PC-3 (cell line): ENCODE results near the gene HOMER3. TPM values are rescaled to one million over a fixed set of nuclear protein-coding genes. Genes with fewer than 3 reads are reported as not detected.

Source experiments
- ATAC-seq: fragments of 200-7000 bp; cut with Tn5 transposase; 2 replicates; pipeline ENCODE4 v1.9.1; 2020; ENCODE audit warnings: mild to moderate bottlenecking, moderate library complexity
- BruUV-seq: library from RNA; stranded (reverse); fragments of 400-500 nt; replicated peaks from 2 replicates; lab custom pipeline; 2021; lab: Mats Ljungman, UMichigan
- CTCF ChIA-PET: fragments of 300-600 bp; sonication (Branson Sonifier 250); formaldehyde crosslinking; loops from one replicate; lab custom pipeline; 2022; ENCODE audit warnings: antibody characterized with exemption; lab: Charles Lee
- POLR2A ChIA-PET: fragments of 300-600 bp; sonication (Branson Sonifier 250); formaldehyde crosslinking; loops from one replicate; lab custom pipeline; 2022; ENCODE audit warnings: antibody characterized with exemption; ENCODE audit not compliant: unreplicated experiment; lab: Charles Lee
- DNase-seq: peaks from one replicate; pipeline ENCODE4 v3.0.0-alpha.2; 2015
- H2AFZ ChIP-seq: fragments of 300-600 bp; sonication (generic); 2 replicates; pipeline ENCODE4 v1.6.0; 2016; ENCODE audit warnings: antibody characterized with exemption, low read length
- H3F3A ChIP-seq: fragments of 300-600 bp; sonication (generic); one replicate; pipeline ENCODE4 v1.6.0; 2017; ENCODE audit warnings: antibody characterized with exemption, low read length, control low read depth, mild to moderate bottlenecking; ENCODE audit not compliant: unreplicated experiment
- H3K27ac ChIP-seq: fragments of 300-600 bp; sonication (generic); 2 replicates; pipeline ENCODE4 v1.5.1; 2016; ENCODE audit warnings: mild to moderate bottlenecking, low read length
- H3K27me3 ChIP-seq: fragments of 300-600 bp; sonication (generic); 2 replicates; pipeline ENCODE4 v1.6.1; 2016; ENCODE audit warnings: low read length, mixed read lengths
- H3K36me3 ChIP-seq: fragments of 300-600 bp; sonication (generic); 2 replicates; pipeline ENCODE4 v1.6.1; 2016; ENCODE audit warnings: low read depth, mixed run types, low read length, mixed read lengths
- H3K4me1 ChIP-seq: fragments of 300-600 bp; sonication (generic); 2 replicates; pipeline ENCODE4 v1.5.1; 2016; ENCODE audit warnings: low read length; ENCODE audit not compliant: insufficient read depth
- H3K4me2 ChIP-seq: fragments of 300-600 bp; sonication (generic); 2 replicates; pipeline ENCODE4 v1.6.0; 2016; ENCODE audit warnings: low read length
- H3K4me3 ChIP-seq: fragments of 300-600 bp; sonication (generic); 2 replicates; pipeline ENCODE4 v1.5.1; 2016; ENCODE audit warnings: mild to moderate bottlenecking, low read length, mixed read lengths
- H3K79me2 ChIP-seq: fragments of 300-600 bp; sonication (generic); 2 replicates; pipeline ENCODE4 v1.6.1; 2017; ENCODE audit warnings: low read length, mixed read lengths
- H3K9ac ChIP-seq: fragments of 300-600 bp; sonication (generic); 2 replicates; pipeline ENCODE4 v1.6.0; 2016; ENCODE audit warnings: mild to moderate bottlenecking, low read length
- H3K9me2 ChIP-seq: fragments of 300-600 bp; sonication (generic); replicated peaks from 2 replicates; pipeline ENCODE4 v1.6.1; 2016; ENCODE audit warnings: mixed run types, low read length, mixed read lengths
- H3K9me3 ChIP-seq: fragments of 300-600 bp; sonication (generic); 2 replicates; pipeline ENCODE4 v1.6.1; 2016; ENCODE audit warnings: low read length, mixed read lengths
- H4K20me1 ChIP-seq: fragments of 300-600 bp; sonication (generic); 2 replicates; pipeline ENCODE4 v1.6.1; 2016; ENCODE audit warnings: low read length, mixed read lengths
- CTCF ChIP-seq: fragments of 300-600 bp; sonication (generic); conservative IDR thresholded peaks from 2 replicates; pipeline ENCODE4 v1.5.1; 2017; ENCODE audit warnings: antibody characterized with exemption, low read depth, mild to moderate bottlenecking, low read length
- EZH2 ChIP-seq: fragments of 300-600 bp; sonication (generic); IDR thresholded peaks from one replicate; pipeline ENCODE4 v1.6.1; 2017; ENCODE audit warnings: antibody characterized with exemption, mild to moderate bottlenecking, low read length; ENCODE audit not compliant: unreplicated experiment
- EZH2phosphoT487 ChIP-seq: fragments of 300-600 bp; sonication (generic); IDR thresholded peaks from 2 replicates; pipeline ENCODE4 v1.6.1; 2018; ENCODE audit warnings: mild to moderate bottlenecking, antibody characterized with exemption, low read length, borderline replicate concordance
- intact Hi-C: fragments of 100-400 bp; cut with micrococcal nuclease; formaldehyde crosslinking; loops from 2 replicates; pipeline ENCODE4 v1.9.0; 2023
- total RNA-seq: library from RNA; depleted of rRNA; stranded (reverse); fragments of >200 nt; gene quantifications from 2 replicates; pipeline ENCODE4 v1.2.3, GENCODE V29; 2014

HOMER3 gene
- total RNA-seq, 1 experiment from 2014 or later, result 118 TPM

GRCh38 chr19:18946918-18947317 lies 5.9 kb upstream of the HOMER3 start:
- POLR2A ChIA-PET, result no interaction called here
- CTCF ChIA-PET, result no interaction called here

GRCh38 chr19:18946335-18946734 lies 5.3 kb upstream of the HOMER3 start:
- Histone ChIP-seq H3K27me3 (no peaks in the 10 kb centered on the region), H4K20me1 (no peaks in the 10 kb centered on the region), H3K79me2 (no peaks in the 10 kb centered on the region), H3K27ac (no peak overlapping the region), H3K36me3 (no peaks in the 10 kb centered on the region), H2AFZ (no peak overlapping the region), H3K4me3 (no peak overlapping the region), H3K9me2 (no peaks in the 10 kb centered on the region), H3K9me3 (no peaks in the 10 kb centered on the region), H3K4me1 (peaks cover 3% of the 10 kb centered on the region), H3F3A (no peaks in the 10 kb centered on the region), H3K4me2 (no peak overlapping the region), H3K9ac (no peak overlapping the region)
- ChIA-PET POLR2A (no interaction called here), CTCF (no interaction called here)
- intact Hi-C loops, result no loop called here
- no TSS peak for BruUV-seq
- ATAC-seq (no peak), DNase-seq (peak; percentile 0)
- TF ChIP-seq EZH2phosphoT487 (no peak), EZH2 (no peak), CTCF (no peak)

More at GRCh38 chr19:18946918-18947317, 5.9 kb upstream of the HOMER3 start:
- no peak overlapping the region for H3K4me2 ChIP-seq
- no peaks in the 10 kb centered on the region for H4K20me1 ChIP-seq
- H3K27ac ChIP-seq, result no peak overlapping the region
- H3K9me3 ChIP-seq, result no peaks in the 10 kb centered on the region
- no peaks in the 10 kb centered on the region for H3K79me2 ChIP-seq
- H3K9ac ChIP-seq, result no peak overlapping the region
- H2AFZ ChIP-seq, result no peak overlapping the region
- no peak for DNase-seq
- ATAC-seq, result no peak
- H3K27me3 ChIP-seq, result no peaks in the 10 kb centered on the region
- H3K4me1 ChIP-seq, result peaks cover 6% of the 10 kb centered on the region
- TF ChIP-seq EZH2phosphoT487 (no peak), EZH2 (no peak), CTCF (no peak)
- no TSS peak for BruUV-seq
- no peaks in the 10 kb centered on the region for H3F3A ChIP-seq
- H3K36me3 ChIP-seq, result no peaks in the 10 kb centered on the region
- no peaks in the 10 kb centered on the region for H3K9me2 ChIP-seq
- intact Hi-C loops, result no loop called here
- no peak overlapping the region for H3K4me3 ChIP-seq

- Histone ChIP-seq H2AFZ (no peak overlapping the region), H3K27me3 (no peaks in the 10 kb centered on the region), H3F3A (no peaks in the 10 kb centered on the region), H4K20me1 (no peaks in the 10 kb centered on the region), H3K4me3 (no peak overlapping the region), H3K27ac (no peak overlapping the region), H3K79me2 (peaks cover 5% of the 10 kb centered on the region), H3K9me2 (no peaks in the 10 kb centered on the region), H3K9me3 (no peaks in the 10 kb centered on the region), H3K9ac (no peak overlapping the region), H3K4me2 (no peak overlapping the region), H3K4me1 (no peaks in the 10 kb centered on the region), H3K36me3 (no peaks in the 10 kb centered on the region)
- intact Hi-C loops, result no loop called here
- CTCF ChIA-PET, result no interaction called here
- DNase-seq (no peak), ATAC-seq (no peak)
- BruUV-seq, result no TSS peak
- POLR2A ChIA-PET, result no interaction called here
- TF ChIP-seq EZH2 (no peak), CTCF (no peak)
These were observed 4.3 kb upstream of the HOMER3 start for GRCh38 chr19:18945297-18945696.
